Islet of Langerhans (tissue), 1 donor: ENCODE results near the gene PRKCQ.

Source experiments
- FAIRE-seq: peaks from one replicate; lab custom pipeline; 2011; peaks lifted over from hg19 to GRCh38; lab: Jason Lieb, UNC

PRKCQ gene

DNA sequence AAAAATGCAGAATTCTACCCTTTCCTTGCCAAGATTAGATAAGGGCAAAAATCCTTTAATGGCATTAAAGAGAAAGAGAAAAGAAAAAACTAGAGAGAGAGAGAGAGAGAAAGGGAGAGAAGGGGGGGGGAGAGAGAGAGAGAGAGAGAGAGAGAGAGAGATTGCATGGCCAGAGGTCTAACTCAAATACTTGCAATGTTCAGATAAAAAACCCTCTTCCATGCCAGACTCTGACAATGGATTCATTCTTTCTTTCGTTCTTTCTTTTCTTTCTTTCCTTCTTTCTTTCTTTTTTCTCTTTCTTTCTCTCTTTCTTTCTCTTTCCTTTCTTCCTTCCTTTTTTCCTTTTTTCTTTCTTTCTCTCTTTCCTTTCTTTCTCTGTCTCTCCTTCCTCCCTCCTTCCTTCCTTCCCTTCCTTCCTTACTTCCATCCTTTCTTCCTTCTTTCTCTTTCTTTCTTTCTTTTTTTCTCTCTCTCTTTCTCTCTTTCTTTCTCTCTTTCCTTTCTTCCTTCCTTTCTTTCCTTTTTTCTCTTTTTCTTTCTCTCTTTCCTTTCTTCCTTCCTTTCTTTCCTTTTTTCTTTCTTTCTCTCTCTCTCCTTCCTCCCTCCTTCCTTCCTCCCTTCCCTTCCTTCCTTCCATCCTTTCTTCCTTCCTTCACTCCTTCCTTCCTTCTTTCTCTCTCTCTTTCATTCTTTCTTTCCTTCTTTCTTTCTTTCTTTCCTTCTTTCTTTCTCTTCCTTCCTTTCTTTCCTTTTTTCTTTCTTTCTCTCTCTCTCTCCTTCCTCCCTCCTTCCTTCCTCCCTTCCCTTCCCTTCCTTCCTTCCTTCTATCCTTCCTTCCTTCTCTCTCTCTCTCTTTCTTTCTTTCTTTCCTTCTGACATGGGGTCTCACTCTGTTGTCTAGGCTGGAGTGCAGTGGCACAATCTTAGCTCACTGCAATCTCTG is 175.7 kb downstream of the PRKCQ start:
- FAIRE-seq = no peak

DNA sequence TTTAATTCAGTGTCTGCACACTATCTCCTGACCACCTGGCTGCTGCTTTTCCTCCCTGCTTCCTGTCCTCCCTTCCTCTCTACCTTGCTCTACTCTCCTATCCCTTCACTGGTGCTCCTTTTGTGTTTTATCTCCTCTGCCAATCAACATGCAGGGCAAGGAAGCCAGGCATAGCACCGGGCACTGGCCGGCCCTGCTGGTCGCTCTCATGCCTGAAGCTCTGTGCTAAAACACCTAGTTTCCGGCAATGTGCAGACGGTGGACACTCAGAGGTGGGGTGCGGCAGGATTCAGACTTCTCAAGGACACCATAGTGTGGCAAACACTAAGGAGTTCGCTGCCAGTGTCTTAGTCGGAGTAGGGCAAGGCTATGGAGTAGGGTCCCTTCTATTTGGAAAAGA is 177.1 kb downstream of the PRKCQ start:
- FAIRE-seq = no peak

DNA sequence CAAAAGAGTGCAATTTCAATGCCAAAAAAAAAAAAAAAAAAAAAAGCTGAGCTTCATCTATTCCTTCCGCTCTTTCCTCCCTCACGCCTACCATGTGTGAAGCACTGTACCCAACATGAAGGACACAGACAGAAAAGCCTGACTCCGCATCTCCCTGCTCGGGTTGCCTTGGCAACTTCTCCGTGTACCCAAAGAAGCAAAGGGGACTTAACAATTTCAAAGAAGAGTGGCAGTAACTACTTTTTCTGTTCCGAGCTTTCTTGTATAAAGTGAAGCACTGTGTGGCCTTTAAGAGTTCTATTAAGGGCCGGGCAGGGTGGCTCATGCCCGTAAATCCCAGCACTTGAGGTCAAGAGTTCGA is 177.7 kb downstream of the PRKCQ start:
- FAIRE-seq = no peak

DNA sequence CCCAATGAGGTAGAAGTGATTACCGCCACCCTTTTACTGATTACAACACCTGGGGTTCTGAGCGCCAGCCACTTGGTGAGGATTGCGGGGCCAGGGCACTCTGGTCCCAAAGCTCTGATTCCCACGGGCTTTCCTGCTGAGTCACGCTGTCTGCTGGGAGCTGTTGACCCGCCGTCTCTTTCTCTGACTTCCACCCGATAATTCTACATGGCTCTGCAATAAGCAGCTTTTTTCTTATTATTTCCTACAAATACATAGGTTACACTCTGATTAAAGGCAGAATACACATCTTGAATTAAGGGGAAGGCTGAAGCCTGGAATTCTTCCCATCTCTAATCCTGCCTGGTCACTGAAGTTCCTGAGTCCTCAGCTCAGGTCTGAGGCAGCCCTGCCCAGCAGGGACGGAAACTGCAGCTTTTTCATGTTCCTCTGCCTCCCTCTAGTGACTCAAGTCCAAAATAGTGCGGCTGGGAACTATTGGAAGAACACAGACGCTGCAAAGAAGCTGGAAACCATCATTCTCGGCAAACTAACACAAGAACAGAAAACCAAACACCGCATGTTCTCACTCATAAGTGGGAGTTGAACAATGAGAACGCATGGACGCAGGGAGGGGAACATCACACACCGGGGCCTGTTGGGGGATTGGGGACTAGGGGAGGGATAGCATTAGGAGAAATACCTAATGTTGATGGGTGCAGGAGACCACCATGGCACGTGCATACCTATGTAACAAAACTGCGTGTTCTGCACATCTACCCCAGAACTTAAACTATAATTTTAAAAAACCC is 178.3 kb downstream of the PRKCQ start:
- FAIRE-seq = peak; percentile 91

DNA sequence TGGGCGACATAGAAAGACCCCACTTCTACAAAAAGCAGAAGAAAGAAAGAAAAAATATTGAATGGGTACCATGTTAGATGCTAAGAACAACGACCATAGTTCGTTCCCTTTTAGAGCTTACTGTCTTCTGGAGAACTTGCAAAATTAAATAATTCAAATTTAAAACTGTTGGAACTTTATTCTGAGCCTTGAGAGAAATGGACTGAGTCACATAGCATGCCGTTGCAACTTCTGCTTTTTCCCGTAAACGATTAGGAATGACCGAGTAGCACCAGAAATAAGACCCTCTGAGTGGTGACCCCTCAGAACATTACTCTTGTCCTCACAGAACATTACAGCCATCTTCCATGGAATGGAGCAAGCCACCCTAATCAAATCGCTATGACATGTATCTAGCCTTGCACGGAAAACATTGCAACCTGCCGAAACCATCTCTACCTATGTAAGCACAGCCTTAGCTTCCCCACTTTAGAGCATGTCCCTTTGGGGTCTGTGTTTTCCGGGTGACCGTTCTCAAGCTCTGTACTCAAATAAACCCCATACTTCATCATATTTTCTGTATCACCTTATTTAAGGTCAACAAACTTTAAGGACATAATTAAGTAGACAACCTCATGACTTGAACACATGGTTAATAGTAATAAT is 179.1 kb downstream of the PRKCQ start:
- no peak for FAIRE-seq

DNA sequence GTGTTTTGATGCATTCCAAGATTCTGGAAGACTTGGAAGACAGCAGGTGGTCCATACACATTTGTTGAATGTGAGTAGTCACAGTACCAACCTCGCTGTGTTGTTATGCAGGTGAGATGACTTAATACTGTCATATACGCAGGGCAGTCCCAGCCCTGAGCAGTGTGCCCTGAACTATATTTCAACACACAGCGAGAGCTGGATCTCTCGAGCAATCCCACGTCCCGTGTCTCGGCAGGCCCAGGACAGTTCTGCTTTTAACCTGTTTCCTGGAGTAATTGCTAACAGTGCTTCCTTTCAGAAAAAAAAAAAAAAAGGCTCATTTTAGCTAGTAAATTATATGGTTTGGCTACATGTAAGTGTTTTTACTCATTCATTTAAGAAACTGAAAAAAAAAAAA is 179.7 kb downstream of the PRKCQ start:
- no peak for FAIRE-seq

DNA sequence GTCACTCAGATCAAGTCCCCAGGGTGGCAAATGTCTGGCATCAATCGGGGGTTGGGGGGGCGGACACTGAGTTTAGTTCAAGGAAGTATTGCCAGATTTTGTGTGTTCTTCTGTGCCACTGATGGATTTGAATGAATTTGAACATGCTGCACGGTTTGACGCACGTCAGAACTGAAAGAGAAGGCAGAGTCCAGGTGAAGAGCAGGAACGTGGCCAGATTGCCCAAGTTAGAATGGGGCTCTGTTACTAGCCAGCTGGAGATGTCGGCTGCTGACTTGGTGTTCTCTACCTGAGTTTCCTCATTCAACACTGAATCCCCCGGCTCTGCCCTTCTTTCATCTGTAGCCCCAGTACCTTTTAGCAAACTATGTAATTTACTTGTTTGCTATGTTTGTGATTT is 180.2 kb downstream of the PRKCQ start:
- FAIRE-seq = no peak

DNA sequence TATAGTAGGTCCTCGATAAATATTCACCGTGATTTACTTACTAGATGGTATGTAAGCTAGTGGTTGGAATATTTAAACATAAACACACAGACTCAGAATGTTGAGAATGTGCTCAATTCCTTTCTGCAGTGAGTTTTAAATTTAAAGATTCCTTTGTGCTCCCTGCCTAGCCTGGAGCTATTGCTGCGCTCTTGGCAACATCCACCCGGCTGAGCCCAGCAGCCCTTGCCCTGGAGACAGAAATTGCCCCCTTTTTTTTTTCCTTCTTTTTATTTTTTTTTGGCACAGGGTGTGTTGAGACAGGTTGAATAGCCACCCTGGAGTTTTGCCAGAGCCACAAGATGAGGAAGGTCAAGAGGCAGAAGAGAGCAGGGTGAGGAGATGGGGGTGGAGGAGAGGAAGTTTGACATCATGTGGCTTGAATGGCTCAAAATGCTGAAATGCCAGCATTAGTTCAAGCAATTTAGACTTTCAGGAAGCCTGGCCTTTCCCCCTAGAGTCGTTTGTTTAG is 180.8 kb downstream of the PRKCQ start:
- no peak for FAIRE-seq

DNA sequence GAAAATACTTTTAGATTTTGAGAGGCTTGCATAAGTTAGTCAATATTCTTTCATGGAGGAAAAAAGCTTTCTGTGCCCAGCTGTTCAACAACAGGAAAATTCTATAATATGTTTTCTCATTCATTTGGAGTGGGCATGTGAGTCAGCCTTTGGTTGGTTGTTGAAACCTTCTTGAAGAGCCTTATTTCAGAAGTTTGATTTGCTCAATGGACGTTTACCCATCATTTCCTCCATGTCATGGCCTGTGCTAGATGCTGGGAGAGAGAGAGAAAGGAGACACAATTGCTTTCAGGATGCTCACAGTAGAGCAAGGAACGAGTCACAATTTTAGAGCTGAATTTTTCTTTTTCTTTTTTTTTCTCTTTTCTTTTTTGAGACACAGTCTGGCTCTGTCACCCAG is 181.7 kb downstream of the PRKCQ start:
- FAIRE-seq = no peak

DNA sequence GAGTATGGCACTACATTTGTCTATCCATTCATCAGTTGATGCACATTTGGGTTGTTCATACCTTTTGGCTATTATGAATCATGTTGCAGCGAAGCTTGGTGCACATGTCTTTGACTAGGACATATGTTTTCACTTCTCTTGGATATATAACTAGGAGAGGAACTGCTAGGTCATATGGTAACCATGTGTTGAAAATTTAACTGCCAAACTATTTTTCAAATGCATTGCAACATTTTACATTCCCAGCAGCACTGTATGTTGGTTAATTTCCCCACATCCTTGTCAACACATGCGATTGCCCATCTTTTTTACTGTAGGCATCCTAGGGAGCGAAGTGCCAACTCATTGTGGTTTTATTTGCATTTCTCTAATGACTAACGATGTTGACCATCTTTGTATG is 183.4 kb downstream of the PRKCQ start:
- FAIRE-seq = no peak

DNA sequence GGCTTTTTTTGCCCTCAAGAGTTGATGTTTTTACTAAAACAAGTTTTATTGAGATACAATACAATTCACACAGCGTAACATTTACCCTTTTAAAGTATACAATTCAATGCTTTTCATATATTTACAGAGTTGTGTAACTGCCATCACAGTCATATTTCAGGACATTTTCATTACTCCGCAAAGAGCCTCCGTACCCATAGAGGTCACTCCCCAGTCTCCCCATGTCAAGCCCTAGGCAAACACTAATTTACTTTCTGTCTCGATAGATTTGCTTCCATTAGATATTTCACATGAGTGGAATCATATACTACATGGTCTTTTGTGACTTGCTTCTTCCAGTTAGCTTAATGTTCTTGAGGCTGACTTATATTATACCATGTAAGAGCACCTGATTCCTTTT is 183.8 kb downstream of the PRKCQ start:
- FAIRE-seq = no peak

DNA sequence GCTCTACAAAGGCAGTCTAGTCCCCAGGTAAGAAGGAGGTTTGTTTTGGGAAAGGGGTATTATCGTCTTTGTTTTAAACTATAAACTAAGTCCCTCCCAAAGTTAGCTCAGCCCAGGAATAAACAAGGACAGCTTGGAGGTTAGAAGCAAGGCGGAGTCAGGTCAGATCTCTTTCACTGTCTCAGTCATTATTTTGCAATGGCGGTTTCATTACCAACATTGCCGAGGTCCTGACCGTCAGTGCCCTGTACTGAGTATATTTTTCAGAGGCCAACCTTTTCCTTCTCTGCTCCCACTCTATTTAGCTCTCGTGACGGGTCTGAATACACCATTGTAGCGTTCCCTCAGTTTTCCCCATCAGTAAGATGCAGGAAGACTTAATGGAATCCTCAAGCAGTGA is 184.5 kb downstream of the PRKCQ start:
- no peak for FAIRE-seq

DNA sequence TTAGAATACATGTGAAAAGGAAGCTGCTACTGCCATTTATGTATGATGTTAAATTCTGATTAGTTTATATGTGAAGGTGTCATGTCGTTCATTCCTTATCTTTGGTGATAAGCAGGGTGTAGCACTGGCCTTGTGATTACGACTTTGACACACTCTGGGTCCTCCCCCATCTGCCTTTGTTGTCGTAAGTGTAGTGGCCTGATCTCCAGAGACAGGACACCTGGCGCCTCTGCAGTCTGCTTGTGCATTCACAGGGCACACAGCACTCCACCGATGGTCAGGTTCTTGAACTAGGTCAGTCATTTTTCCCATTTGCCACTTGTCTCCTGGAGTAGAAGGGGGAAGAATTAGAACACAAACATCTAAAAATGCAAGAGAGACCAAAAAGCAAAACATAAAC is 186.0 kb downstream of the PRKCQ start:
- FAIRE-seq = no peak

DNA sequence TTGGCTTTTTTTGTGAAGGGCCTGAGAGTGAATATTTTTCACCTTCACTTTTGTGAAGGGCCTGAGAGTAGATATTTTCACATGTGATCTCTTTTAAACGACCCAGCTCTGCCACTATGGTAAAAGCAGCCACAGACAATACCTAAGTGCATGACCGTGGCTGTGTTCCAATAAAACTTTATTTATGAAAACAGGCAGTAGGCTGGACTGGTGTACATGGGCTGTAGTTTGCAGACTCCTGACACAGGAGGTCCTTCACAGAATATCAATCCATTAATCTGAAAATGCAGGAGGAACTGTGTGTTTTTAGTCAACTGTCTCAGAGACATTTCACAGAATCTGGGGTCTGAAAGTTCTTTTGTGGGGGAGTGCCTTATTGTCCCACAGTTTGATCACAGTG is 186.9 kb downstream of the PRKCQ start:
- FAIRE-seq = no peak

DNA sequence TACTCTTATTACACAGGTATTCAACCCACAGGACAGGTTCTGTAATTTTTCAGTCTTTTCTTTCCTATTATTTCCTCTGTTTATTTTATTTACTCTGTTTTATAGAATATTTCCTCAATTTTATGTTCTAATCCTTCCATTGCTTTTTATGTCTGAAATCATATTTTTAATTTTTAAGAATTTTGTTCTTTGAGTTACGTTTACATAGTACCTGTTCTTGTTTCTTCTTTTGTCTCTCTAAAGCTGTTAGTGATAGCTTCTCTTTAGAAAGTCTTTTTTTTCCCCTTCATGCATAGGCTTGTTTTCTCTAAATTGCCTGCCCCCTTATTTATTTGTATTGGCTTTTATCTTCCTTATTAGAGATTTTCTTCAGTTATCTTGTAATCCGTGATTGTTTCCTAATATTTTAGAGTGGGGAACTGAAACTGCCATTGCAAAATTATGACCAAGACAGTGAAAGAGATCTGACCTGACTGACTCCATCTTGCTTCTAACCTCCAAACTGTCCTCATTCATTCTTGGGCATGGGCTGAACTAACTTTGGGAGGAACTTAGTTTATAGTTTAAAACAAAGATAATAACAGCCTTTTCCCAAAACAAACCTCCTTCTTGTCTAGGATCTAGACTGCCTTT is 189.7 kb downstream of the PRKCQ start:
- no peak for FAIRE-seq

DNA sequence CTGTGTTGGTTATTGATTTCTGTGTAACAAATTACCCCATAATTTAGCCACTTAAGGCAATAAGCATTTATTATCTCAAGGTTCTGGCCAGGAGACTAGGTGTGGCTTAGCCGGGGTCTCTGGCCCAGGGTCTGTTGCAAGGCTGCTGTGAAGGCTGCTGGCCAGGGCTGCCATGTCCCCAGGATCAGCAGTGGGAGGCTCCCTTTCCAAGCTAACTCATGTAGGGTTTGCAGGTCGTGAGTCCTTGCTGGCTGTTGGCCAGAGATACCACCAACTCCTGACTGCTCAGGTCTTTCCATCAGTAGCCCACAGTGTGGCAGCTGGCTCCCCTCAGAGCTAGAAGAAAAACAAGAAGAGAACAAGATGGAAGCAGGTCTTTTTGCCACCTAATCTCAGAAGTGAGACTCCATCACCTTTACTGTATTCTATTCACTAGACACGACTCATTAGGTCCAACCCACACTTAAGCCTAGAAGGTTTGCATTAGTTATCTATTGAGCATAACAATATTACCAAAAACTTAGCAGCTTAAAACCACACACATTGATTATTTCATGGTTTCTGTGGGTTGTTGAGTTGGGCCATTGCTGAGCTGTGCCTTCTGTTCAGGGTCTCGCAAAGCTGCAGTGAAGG is 191.7 kb downstream of the PRKCQ start:
- no peak for FAIRE-seq

DNA sequence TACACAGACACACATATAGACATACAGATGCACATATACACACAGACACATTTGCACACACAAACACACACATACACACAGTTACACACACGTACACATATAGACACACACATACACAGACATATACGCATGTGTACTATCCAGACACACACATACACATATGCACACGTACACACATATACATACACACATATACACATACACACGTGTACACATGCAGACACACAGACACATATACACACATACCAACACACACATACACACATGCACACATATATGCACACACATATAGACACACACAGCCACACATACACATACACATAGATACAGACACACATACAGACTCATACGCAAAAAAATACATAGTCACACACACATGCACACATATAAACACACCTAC is 193.1 kb downstream of the PRKCQ start:
- no peak for FAIRE-seq

DNA sequence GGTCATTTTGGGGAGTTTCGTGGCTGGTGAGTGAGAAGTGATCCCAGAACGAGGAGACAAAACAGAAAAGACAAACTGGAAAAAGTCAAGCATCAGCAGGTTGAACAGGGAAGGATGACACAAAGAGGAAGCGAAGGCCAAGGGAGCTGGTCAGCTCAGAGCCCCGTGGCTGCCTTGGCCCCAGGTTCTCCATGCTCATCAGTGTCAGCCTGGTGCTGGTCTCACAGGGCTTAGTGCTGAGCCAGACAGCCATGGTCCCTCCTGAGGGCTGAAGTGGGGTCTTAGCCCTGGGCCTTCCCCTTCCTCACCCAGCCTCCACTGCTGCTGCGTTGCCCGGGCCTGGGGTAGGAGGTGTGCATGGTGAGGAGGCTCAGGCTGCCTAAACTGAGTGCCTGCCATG is 193.7 kb downstream of the PRKCQ start:
- no peak for FAIRE-seq

DNA sequence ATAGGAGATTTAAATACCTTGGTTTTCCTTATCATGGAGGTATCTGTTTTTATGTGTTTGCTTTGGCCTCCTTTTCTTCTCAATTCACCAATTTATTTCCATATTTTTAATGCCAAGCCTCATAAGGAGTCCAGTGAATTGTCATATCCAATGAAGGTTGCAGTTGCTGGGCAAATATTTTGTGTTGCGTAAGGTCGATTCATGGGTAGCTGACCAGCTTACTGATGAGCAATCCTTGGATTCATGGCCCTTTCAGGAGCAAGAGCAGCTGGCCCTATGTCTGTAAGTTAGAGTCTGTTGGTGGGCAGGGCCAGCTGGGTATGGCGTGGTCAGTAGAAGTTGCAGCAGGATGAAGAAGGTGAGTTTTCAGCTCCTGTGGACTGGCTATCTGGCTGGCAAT is 194.4 kb downstream of the PRKCQ start:
- no peak for FAIRE-seq

DNA sequence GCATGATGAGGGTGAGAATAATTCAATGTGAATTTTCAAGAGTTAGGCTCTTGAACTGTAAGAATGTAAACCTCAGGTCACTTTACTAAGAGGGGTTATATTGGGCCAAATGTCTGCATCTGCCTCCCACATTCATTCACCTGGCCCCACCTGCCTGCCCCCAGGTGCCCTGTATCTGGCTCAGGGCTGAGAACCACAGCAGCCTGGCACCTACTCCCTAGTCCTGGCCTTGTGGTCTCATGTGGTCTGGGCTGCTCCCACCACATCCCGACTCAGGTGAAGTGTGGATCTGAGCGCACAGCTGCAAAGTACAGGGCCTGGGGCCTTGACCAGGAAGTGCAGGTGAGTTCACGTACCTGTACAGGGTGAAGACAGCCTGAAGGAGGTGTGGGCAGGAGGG is 195.2 kb downstream of the PRKCQ start:
- FAIRE-seq = no peak

DNA sequence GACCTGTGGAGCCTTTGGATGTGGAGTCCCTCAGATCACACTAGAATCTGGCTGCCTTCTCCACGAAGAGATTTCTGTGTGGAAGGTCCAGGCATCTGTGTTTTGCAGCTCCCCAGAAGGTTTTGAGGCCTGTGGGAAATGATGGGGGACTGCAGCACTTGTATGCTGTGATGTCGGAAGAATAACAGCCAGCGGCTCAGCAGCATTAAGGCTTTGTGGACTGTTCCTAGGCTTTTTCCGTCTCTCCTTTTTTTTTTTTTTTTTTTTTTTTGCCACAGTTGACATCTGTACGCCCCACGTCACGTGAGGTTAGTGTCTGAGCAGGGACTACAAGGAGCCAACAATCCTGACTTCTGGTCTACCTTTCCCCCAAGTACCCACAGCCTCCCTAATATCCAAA is 196.0 kb downstream of the PRKCQ start:
- no peak for FAIRE-seq
